HG03575 (cell line): Measurements from ENCODE around the gene LRP1B.

ENCODE experiments used
- ATAC-seq: cut with Tn5 transposase; IDR thresholded peaks from one replicate; pipeline ENCODE4 v1.9.1; 2021; ENCODE audit not compliant: unreplicated experiment, insufficient number of reproducible peaks, low FRiP score; ENCODE audit errors: extremely low read depth

The LRP1B gene

GRCh38 chr2:142131010-142131669, at the start of gene LRP1B:
LRP1B (minus strand) TSS chr2:142131016; CDS start chr2:142130729, 287 bp downstream.
- ATAC-seq, result no peak

GRCh38 chr2:142179686-142180085, 48.9 kb upstream of the LRP1B start:
- ATAC-seq, result no peak

GRCh38 chr2:142178604-142179003, 47.8 kb upstream of the LRP1B start:
- ATAC-seq, result no peak

GRCh38 chr2:142176941-142177340, 46.1 kb upstream of the LRP1B start:
- no peak for ATAC-seq

GRCh38 chr2:142175813-142176338, 45.1 kb upstream of the LRP1B start:
- ATAC-seq, result no peak

- no peak for ATAC-seq
Measured at GRCh38 chr2:142174176-142174575, 43.4 kb upstream of the LRP1B start.

GRCh38 chr2:142170847-142171246, 40.0 kb upstream of the LRP1B start:
- no peak for ATAC-seq

- peak; percentile 88 for ATAC-seq
Measured at GRCh38 chr2:142165790-142166189, 35.0 kb upstream of the LRP1B start.

- no peak for ATAC-seq
Measured at GRCh38 chr2:142153601-142154000, 22.8 kb upstream of the LRP1B start.

GRCh38 chr2:142150453-142150852, 19.6 kb upstream of the LRP1B start:
- ATAC-seq, result no peak

- no peak for ATAC-seq
Measured at GRCh38 chr2:142144547-142144946, 13.7 kb upstream of the LRP1B start.

GRCh38 chr2:142142595-142142994, 11.8 kb upstream of the LRP1B start:
- ATAC-seq, result no peak

GRCh38 chr2:142140434-142140845, 9.6 kb upstream of the LRP1B start:
- no peak for ATAC-seq

- ATAC-seq, result no peak
Measured at GRCh38 chr2:142139384-142139783, 8.6 kb upstream of the LRP1B start.

- no peak for ATAC-seq
Measured at GRCh38 chr2:142136571-142136970, 5.8 kb upstream of the LRP1B start.

GRCh38 chr2:142134911-142135310, 4.1 kb upstream of the LRP1B start:
- no peak for ATAC-seq

GRCh38 chr2:142130111-142131009, 456 bp downstream of the LRP1B start:
- ATAC-seq, result no peak

GRCh38 chr2:142128105-142128504, 2.7 kb downstream of the LRP1B start:
- no peak for ATAC-seq

GRCh38 chr2:142127248-142127647, 3.6 kb downstream of the LRP1B start:
- no peak for ATAC-seq

- ATAC-seq, result no peak
Measured at GRCh38 chr2:142124706-142125105, 6.1 kb downstream of the LRP1B start.
